Lung (tissue), 12 donors: ENCODE results near the gene FOXI1. TPM values are rescaled to one million over a fixed set of nuclear protein-coding genes. Genes with fewer than 3 reads are reported as not detected.

Experiments
- ATAC-seq: fragments of 200-7000 bp; cut with Tn5 transposase; one replicate; pipeline ENCODE4 v1.9.1; 2020; ENCODE audit warnings: moderate number of reproducible peaks; ENCODE audit not compliant: insufficient read depth, low FRiP score
- DNase-seq, 3 donors: peaks; one replicate each; pipeline ENCODE4 v3.0.0-alpha.2; 2013 to 2017
- H3K27ac ChIP-seq, 2 donors: one replicate each; pipeline ENCODE4 v1.5.1; 2013; ENCODE audit warnings: mild to moderate bottlenecking in 2 of 2, moderate library complexity in 2 of 2, control low read depth in 1 of 2, inconsistent platforms in 1 of 2, low read depth in 1 of 2, low read length in 1 of 2
- H3K27me3 ChIP-seq, 3 donors: one replicate each; pipeline ENCODE4 v1.5.1; 2013; ENCODE audit warnings: low read length in 2 of 3; ENCODE audit not compliant: control insufficient read depth in 3 of 3, insufficient read depth in 3 of 3
- H3K36me3 ChIP-seq, 4 donors: one replicate each; pipeline ENCODE4 v1.5.1; 2013; ENCODE audit warnings: low read length in 4 of 4, mild to moderate bottlenecking in 1 of 4, moderate library complexity in 1 of 4; ENCODE audit not compliant: control insufficient read depth in 4 of 4, insufficient read depth in 4 of 4
- H3K4me1 ChIP-seq, 5 donors: one replicate each; pipeline ENCODE4 v1.5.1; 2013; ENCODE audit warnings: low read length in 5 of 5, mild to moderate bottlenecking in 2 of 5, moderate library complexity in 1 of 5; ENCODE audit not compliant: control insufficient read depth in 5 of 5, insufficient read depth in 5 of 5
- H3K4me3 ChIP-seq: one replicate; pipeline ENCODE4 v1.5.1; 2013; ENCODE audit warnings: mild to moderate bottlenecking, control low read depth, moderate library complexity
- H3K9ac ChIP-seq, 2 donors: one replicate each; pipeline ENCODE4 v1.5.1; 2013; ENCODE audit warnings: low read length in 2 of 2, control low read depth in 1 of 2; ENCODE audit not compliant: insufficient read depth in 1 of 2
- H3K9me3 ChIP-seq, 4 donors: one replicate each; pipeline ENCODE4 v1.5.1; 2013; ENCODE audit warnings: low read length in 3 of 4, mild to moderate bottlenecking in 1 of 4, moderate library complexity in 1 of 4; ENCODE audit not compliant: control insufficient read depth in 4 of 4, insufficient read depth in 3 of 4
- WGBS, 2 donors: extraction: QIAGEN DNeasy Blood & Tissue Kit; methylation state at CpG; one replicate each; pipeline ENCODE4 v1.1.7; 2013; 5-methylcytosine and 5-hydroxymethylcytosine counted together
- polyA plus RNA-seq, 2 donors: library from polyadenylated mRNA; stranded (reverse); fragments of 200-250 nt; gene quantifications; one replicate each; pipeline ENCODE4 v1.2.1, GENCODE V29; 2013
- total RNA-seq, 2 donors: library from RNA; depleted of rRNA in 1 of 2; stranded (reverse); fragments of >200 nt in 1 of 2; gene quantifications; one replicate each; pipeline ENCODE4 v1.2.1, GENCODE V29; 2014 to 2021
- TF ChIP-seq, protein P1 (sequence below): IDR thresholded peaks from 2 replicates; pipeline ENCODE4 v1.5.1; 2012; ENCODE audit warnings: mild to moderate bottlenecking; ENCODE audit errors: control extremely low read depth, extremely low read depth
- donor health status: control.
- donor health status: control.
- donor health status: Bipolar disorder and iron deficiency.
- donor health status: healthy.
- donor health status: DM: yes; HTN: yes; CAD: no.

FOXI1 gene
- total and polyA plus RNA-seq, 4 donors, result 0.05 to 0.10 TPM; not detected in 2

DNA sequence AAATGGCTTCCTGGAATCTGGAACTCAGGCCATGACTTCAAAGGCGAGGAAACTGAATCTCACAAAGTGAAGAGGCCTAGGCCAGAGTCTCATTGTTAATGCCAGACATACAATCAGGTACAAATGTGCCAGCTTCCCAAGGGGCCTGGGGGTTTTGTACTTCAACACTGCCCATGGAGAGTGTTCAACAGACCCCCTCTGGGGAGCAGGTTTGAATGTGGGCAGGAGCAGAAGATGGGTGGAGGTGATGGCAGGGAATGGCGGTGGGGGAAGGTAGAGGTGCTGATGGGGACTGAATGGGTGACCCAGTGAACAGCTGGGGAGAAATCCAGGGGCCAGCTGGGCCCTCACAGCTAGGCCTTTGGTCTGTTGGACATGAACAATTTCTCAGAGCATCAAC lies 12.0 kb downstream of the FOXI1 start:
- TF ChIP-seq, protein P1, sequence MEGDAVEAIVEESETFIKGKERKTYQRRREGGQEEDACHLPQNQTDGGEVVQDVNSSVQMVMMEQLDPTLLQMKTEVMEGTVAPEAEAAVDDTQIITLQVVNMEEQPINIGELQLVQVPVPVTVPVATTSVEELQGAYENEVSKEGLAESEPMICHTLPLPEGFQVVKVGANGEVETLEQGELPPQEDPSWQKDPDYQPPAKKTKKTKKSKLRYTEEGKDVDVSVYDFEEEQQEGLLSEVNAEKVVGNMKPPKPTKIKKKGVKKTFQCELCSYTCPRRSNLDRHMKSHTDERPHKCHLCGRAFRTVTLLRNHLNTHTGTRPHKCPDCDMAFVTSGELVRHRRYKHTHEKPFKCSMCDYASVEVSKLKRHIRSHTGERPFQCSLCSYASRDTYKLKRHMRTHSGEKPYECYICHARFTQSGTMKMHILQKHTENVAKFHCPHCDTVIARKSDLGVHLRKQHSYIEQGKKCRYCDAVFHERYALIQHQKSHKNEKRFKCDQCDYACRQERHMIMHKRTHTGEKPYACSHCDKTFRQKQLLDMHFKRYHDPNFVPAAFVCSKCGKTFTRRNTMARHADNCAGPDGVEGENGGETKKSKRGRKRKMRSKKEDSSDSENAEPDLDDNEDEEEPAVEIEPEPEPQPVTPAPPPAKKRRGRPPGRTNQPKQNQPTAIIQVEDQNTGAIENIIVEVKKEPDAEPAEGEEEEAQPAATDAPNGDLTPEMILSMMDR, result no peak
- Histone ChIP-seq H3K4me1 (no peaks in the 10 kb centered on the region), H3K27me3 (peaks cover 0 to 2% (median 0%) of the 10 kb centered on the region in 3 donors), H3K9ac (no peak overlapping the region), H3K27ac (no peak overlapping the region), H3K9me3 (peaks cover 0 to 2% (median 0%) of the 10 kb centered on the region in 4 donors), H3K36me3 (no peaks in the 10 kb centered on the region), H3K4me3 (no peak overlapping the region)
- DNase-seq (no peak), ATAC-seq (no peak)
- 93 to 95% methylated on average over 2 of the region's 2 CpGs for WGBS, 2 donors

DNA sequence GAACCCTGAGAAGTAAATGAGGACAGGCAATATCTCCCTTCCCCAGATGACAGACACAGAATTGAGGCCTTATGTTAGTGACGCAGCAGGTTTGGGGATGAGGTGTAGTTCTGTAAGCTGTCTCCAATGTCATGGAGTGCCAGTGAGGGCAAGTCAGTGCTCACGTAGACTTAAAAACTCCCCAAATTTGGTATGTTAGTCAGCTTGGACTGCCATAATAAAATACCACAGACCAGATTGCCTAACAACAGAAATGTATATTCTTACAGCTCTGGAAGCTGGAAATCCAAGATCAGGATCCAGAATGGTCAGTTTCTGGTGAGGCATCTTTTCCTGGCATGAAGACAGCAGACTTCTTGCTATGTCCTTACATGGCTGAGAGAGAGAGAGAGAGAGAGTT lies 14.9 kb downstream of the FOXI1 start:
- H3K27ac ChIP-seq, result no peak overlapping the region
- DNase-seq, result no peak

DNA sequence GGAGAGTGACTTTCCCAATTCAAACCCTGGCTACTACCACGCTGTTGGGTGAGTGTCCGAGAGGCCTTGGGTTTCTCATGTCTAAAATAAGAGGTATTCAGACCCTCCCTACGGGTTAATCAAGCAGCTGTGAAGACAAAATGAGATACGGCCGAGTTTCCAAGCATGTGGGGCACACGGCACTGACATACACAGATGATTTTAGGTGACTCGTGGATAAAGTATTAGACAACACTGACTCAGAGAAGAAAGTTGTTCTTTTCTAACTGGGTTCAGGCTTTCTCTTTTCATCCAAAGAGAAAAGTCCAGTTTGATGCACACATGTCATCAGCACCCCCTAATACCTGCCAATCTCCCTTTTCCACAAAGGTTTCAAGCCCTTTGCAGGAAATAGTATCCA lies 15.6 kb downstream of the FOXI1 start:
- no peak for ATAC-seq
- 91% methylated on average over 7 of the region's 7 CpGs for WGBS, 2 donors
- TF ChIP-seq, protein P1, result no peak
- H3K36me3 ChIP-seq, result no peaks in the 10 kb centered on the region
- no peak overlapping the region for H3K27ac ChIP-seq
- H3K9me3 ChIP-seq, result peaks cover 0 to 3% (median 1%) of the 10 kb centered on the region in 4 donors
- DNase-seq, result no peak
- H3K9ac ChIP-seq, result no peak overlapping the region
- H3K4me3 ChIP-seq, result no peak overlapping the region
- no peaks in the 10 kb centered on the region for H3K4me1 ChIP-seq
- peaks cover 0 to 2% (median 0%) of the 10 kb centered on the region in 3 donors for H3K27me3 ChIP-seq

More for the DNA sequence above, 14.9 kb downstream of the FOXI1 start:
- H3K4me3 ChIP-seq, result no peak overlapping the region
- peaks cover 0 to 2% (median under 1%) of the 10 kb centered on the region in 4 donors for H3K9me3 ChIP-seq
- TF ChIP-seq, protein P1, result no peak
- ATAC-seq, result no peak
- WGBS, 2 donors, result 97 to 98% methylated on average over 2 of the region's 2 CpGs
- H3K36me3 ChIP-seq, result no peaks in the 10 kb centered on the region
- H3K4me1 ChIP-seq, result no peaks in the 10 kb centered on the region
- peaks cover 0 to 2% (median 0%) of the 10 kb centered on the region in 3 donors for H3K27me3 ChIP-seq
- no peak overlapping the region for H3K9ac ChIP-seq

DNA sequence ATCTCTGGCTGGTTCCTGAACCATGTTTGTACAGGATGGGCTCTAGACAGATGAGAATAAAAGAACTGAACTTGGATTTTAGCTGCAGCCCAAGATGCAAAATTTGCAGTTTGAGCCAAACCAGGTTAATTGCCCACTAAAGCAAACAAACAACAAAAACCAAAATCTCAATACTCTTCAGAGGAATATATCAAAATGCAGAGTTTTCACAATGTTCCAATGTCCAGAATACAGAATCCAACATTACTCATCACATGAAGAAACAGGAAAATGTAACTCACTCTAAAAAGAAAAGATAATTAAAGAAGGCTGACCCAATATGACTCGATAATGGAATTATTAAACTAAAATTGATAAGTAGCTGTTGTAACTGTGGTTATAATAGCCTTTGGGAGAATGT lies 20.4 kb downstream of the FOXI1 start:
- 84 to 95% methylated on average over 1 of the region's 1 CpG for WGBS, 2 donors
- peaks cover 0 to 5% (median 3%) of the 10 kb centered on the region in 4 donors for H3K9me3 ChIP-seq
- DNase-seq (no peak), ATAC-seq (no peak)
- TF ChIP-seq, protein P1, result no peak
- no peak overlapping the region for H3K27ac ChIP-seq
- no peaks in the 10 kb centered on the region for H3K4me1 ChIP-seq
- no peaks in the 10 kb centered on the region for H3K36me3 ChIP-seq
- H3K9ac ChIP-seq, result no peak overlapping the region
- H3K27me3 ChIP-seq, result no peaks in the 10 kb centered on the region
- H3K4me3 ChIP-seq, result no peak overlapping the region
